ENCODE results near the gene RUFY3. TPM values are rescaled to one million over a fixed set of nuclear protein-coding genes. Genes with fewer than 3 reads are reported as not detected.
A peak's percentile ranks its signal among the peaks of the same experiment; 100 is the strongest.
"Not testable (repeated sequence)": the region's sequence is repeated elsewhere in the genome, so short reads cannot be mapped to it uniquely, and the experiment has no call there.

The RUFY3 gene
- total RNA-seq, 1 donor: 82.5 TPM

DNA sequence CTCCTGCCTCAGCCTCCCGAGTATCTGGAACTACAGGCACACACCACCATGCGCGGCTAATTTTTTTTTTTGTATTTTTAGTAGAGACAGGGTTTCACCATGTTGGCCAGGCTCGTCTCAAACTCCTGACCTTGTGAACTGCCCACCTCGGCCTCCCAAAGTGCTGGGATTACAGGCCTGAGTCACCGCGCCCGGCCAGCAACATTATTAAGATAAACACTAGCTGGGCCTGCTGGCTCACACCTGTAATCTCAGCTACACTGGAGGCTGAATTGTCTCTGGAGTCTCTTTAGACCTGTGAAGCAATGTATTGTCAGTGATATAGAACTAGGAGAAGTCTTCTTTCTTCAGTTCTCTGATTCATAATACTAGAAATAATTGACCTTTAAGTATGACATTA lies 23.3 kb upstream of the RUFY3 start:
- not testable (repeated sequence) for H3K4me2 ChIP-seq (ENCODE audit: insufficient read depth, low read length); H3K79me2 ChIP-seq (ENCODE audit: insufficient read depth, low read length); H3K36me3 ChIP-seq (ENCODE audit: insufficient read depth, low read length); DNase-seq (ENCODE audit: insufficient read length, low spot score, missing footprints); H3K4me3 ChIP-seq (ENCODE audit: insufficient read depth, low read length); H2AFZ ChIP-seq (ENCODE audit: low read length); H3K4me1 ChIP-seq (ENCODE audit: insufficient read depth, low read length); H3K27me3 ChIP-seq (ENCODE audit: insufficient read depth, low read length); H4K20me1 ChIP-seq (ENCODE audit: insufficient read depth, low read length); H3K27ac ChIP-seq (ENCODE audit: low read depth, low read length); H3K9me3 ChIP-seq (ENCODE audit: low read depth, low read length)

DNA sequence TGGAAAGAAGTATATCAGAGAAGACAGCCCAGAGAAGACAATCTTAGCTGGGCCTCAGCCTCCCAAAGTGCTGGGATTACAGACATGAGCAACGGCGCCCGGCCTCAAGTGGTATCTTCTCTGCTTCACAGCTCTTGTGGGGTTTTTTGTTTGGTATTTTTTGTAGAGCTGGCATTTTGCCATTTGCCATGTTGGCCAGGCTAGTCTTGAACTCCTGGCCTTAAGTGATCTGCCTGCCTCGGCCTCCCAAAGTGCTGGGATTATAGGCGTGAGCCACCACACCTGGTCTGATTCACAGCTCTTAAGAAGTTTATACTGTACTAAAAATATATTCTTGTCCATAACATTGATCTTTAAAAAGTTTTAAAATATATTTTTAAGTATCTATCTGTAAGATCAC lies 21.1 kb upstream of the RUFY3 start:
- Histone ChIP-seq H3K27me3 (ENCODE audit: insufficient read depth, low read length) (no peaks in the 10 kb centered on the region), H3K9me3 (ENCODE audit: low read depth, low read length) (no peaks in the 10 kb centered on the region), H3K79me2 (ENCODE audit: insufficient read depth, low read length) (no peaks in the 10 kb centered on the region), H3K4me1 (ENCODE audit: insufficient read depth, low read length) (peaks cover 10% of the 10 kb centered on the region), H2AFZ (ENCODE audit: low read length) (no peak overlapping the region), H4K20me1 (ENCODE audit: insufficient read depth, low read length) (no peaks in the 10 kb centered on the region), H3K4me2 (ENCODE audit: insufficient read depth, low read length) (no peak overlapping the region), H3K36me3 (ENCODE audit: insufficient read depth, low read length) (no peaks in the 10 kb centered on the region), H3K27ac (ENCODE audit: low read depth, low read length) (no peak overlapping the region), H3K4me3 (ENCODE audit: insufficient read depth, low read length) (no peak overlapping the region)
- no peak for DNase-seq (ENCODE audit: insufficient read length, low spot score, missing footprints)
- TF ChIP-seq, protein P1, sequence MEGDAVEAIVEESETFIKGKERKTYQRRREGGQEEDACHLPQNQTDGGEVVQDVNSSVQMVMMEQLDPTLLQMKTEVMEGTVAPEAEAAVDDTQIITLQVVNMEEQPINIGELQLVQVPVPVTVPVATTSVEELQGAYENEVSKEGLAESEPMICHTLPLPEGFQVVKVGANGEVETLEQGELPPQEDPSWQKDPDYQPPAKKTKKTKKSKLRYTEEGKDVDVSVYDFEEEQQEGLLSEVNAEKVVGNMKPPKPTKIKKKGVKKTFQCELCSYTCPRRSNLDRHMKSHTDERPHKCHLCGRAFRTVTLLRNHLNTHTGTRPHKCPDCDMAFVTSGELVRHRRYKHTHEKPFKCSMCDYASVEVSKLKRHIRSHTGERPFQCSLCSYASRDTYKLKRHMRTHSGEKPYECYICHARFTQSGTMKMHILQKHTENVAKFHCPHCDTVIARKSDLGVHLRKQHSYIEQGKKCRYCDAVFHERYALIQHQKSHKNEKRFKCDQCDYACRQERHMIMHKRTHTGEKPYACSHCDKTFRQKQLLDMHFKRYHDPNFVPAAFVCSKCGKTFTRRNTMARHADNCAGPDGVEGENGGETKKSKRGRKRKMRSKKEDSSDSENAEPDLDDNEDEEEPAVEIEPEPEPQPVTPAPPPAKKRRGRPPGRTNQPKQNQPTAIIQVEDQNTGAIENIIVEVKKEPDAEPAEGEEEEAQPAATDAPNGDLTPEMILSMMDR (IDR thresholded peaks at IDR 0.05; ENCODE audit: extremely low read depth, low read depth, low read length): no peak

DNA sequence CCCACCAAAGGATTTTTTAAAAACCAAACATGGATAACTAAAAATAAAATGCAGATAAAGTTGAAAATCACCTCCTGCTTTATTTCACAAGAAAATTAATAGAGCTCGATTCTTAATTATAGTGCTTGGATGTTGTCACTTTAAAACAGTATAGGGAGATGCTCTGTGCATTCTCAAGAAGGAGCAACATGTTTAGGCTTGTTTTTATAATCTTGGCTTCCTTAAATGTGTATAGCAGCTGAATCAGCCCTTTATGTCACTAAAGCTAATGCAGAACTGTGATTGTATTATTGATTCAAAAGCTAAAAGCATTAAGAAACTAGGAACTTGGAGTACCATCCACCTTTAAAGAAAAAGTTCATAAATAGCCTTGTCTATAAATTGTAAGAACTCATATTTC lies 20.5 kb upstream of the RUFY3 start:
- DNase-seq (ENCODE audit: insufficient read length, low spot score, missing footprints): no peak
- no peak overlapping the region for H2AFZ ChIP-seq (ENCODE audit: low read length)
- H3K4me2 ChIP-seq (ENCODE audit: insufficient read depth, low read length): no peak overlapping the region
- no peaks in the 10 kb centered on the region for H3K9me3 ChIP-seq (ENCODE audit: low read depth, low read length)
- H3K36me3 ChIP-seq (ENCODE audit: insufficient read depth, low read length): no peaks in the 10 kb centered on the region
- no peaks in the 10 kb centered on the region for H4K20me1 ChIP-seq (ENCODE audit: insufficient read depth, low read length)
- H3K27ac ChIP-seq (ENCODE audit: low read depth, low read length): no peak overlapping the region
- H3K79me2 ChIP-seq (ENCODE audit: insufficient read depth, low read length): no peaks in the 10 kb centered on the region
- TF ChIP-seq, protein P1 (IDR thresholded peaks at IDR 0.05; ENCODE audit: extremely low read depth, low read depth, low read length): no peak
- no peak overlapping the region for H3K4me3 ChIP-seq (ENCODE audit: insufficient read depth, low read length)
- peaks cover 10% of the 10 kb centered on the region for H3K4me1 ChIP-seq (ENCODE audit: insufficient read depth, low read length)
- no peaks in the 10 kb centered on the region for H3K27me3 ChIP-seq (ENCODE audit: insufficient read depth, low read length)

DNA sequence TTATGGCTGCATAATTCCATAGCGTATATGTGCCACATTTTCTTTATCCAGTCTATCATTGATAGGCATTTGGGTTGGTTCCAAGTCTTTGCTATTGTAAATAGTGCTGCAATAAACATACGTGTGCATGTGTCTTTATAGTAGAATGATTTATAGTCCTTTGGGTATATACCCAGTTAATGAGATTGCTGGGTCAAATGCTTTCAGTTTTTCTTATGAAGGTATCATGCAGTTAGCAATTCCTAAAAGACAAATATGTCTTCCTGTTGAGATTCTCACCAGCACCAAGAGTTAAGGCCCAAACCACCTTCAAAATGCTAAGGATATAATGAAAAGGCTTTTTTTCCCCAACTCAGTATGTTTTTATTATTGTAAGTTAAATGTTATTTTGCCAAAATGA lies 19.2 kb upstream of the RUFY3 start:
- not testable (repeated sequence) for H3K4me2 ChIP-seq (ENCODE audit: insufficient read depth, low read length); H4K20me1 ChIP-seq (ENCODE audit: insufficient read depth, low read length); H2AFZ ChIP-seq (ENCODE audit: low read length); H3K9me3 ChIP-seq (ENCODE audit: low read depth, low read length); H3K27me3 ChIP-seq (ENCODE audit: insufficient read depth, low read length); DNase-seq (ENCODE audit: insufficient read length, low spot score, missing footprints); H3K36me3 ChIP-seq (ENCODE audit: insufficient read depth, low read length); H3K27ac ChIP-seq (ENCODE audit: low read depth, low read length); H3K4me3 ChIP-seq (ENCODE audit: insufficient read depth, low read length)
- Histone ChIP-seq H3K4me1 (ENCODE audit: insufficient read depth, low read length) (peaks cover 20% of the 10 kb centered on the region), H3K79me2 (ENCODE audit: insufficient read depth, low read length) (peaks cover 13% of the 10 kb centered on the region)

DNA sequence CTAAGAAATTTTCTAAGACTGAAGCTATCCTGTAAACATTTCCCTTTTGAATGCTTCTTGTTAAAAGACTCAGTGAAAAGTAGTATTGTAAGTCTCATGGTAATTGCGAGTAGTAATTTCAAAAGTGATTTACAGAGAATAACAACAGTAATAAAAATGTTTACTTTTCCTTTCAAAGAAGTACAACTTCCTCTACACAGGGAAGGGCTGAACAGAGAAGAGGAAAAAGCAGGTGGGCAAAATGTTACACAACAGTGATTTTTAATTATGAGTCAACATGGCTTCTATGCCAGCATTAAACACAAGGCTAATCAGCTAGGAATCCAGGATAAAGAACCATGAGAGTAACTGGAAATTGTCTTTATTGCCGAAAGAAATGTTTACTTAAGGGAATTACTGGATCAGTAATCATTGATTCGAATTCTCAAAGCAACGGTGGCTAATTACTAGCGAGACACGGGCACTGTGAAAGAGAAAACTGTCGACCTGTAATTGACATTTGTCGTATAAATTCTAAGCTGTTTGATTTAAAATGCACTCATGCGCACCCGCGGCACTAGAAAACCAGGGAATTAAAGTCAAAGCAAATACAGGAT lies 18.0 kb upstream of the RUFY3 start:
- Histone ChIP-seq H3K4me2 (ENCODE audit: insufficient read depth, low read length) (peak overlapping the region; percentile 96), H3K27ac (ENCODE audit: low read depth, low read length) (peak overlapping the region; percentile 90), H2AFZ (ENCODE audit: low read length) (peak overlapping the region; percentile 80), H3K27me3 (ENCODE audit: insufficient read depth, low read length) (no peaks in the 10 kb centered on the region), H4K20me1 (ENCODE audit: insufficient read depth, low read length) (peaks cover 3% of the 10 kb centered on the region), H3K79me2 (ENCODE audit: insufficient read depth, low read length) (peaks cover 24% of the 10 kb centered on the region), H3K9me3 (ENCODE audit: low read depth, low read length) (no peaks in the 10 kb centered on the region), H3K4me3 (ENCODE audit: insufficient read depth, low read length) (peak overlapping the region; percentile 79), H3K4me1 (ENCODE audit: insufficient read depth, low read length) (peaks cover 20% of the 10 kb centered on the region), H3K36me3 (ENCODE audit: insufficient read depth, low read length) (no peaks in the 10 kb centered on the region)
- DNase-seq (ENCODE audit: insufficient read length, low spot score, missing footprints): peak; percentile 71
- TF ChIP-seq, protein P1 (IDR thresholded peaks at IDR 0.05; ENCODE audit: extremely low read depth, low read depth, low read length): no peak
